HG03442 (cell line): ENCODE data around the gene PNMA6E.

Source experiments
- ATAC-seq: cut with Tn5 transposase; IDR thresholded peaks from one replicate; pipeline ENCODE4 v1.9.1; 2021; ENCODE audit warnings: mild to moderate bottlenecking, moderate library complexity; ENCODE audit not compliant: unreplicated experiment

The PNMA6E gene

GRCh38 chrX:153438532-153438931 is 37.4 kb upstream of the PNMA6E start:
- ATAC-seq = no peak

- no peak for ATAC-seq
Observed at GRCh38 chrX:153435845-153436244, 34.7 kb upstream of the PNMA6E start.

- ATAC-seq = no peak
Observed at GRCh38 chrX:153434801-153435200, 33.7 kb upstream of the PNMA6E start.

- ATAC-seq = no peak
Observed at GRCh38 chrX:153433781-153434285, 32.7 kb upstream of the PNMA6E start.

- no peak for ATAC-seq
Observed at GRCh38 chrX:153433161-153433680, 32.1 kb upstream of the PNMA6E start.

GRCh38 chrX:153430796-153431195 is 29.6 kb upstream of the PNMA6E start:
- no peak for ATAC-seq

- ATAC-seq = no peak
Observed at GRCh38 chrX:153426204-153426603, 25.1 kb upstream of the PNMA6E start.

- ATAC-seq = no peak
Observed at GRCh38 chrX:153423652-153424051, 22.5 kb upstream of the PNMA6E start.

- no peak for ATAC-seq
Observed at GRCh38 chrX:153421856-153422255, 20.7 kb upstream of the PNMA6E start.

GRCh38 chrX:153420851-153421599 is 19.9 kb upstream of the PNMA6E start:
- no peak for ATAC-seq

GRCh38 chrX:153417637-153418036 is 16.5 kb upstream of the PNMA6E start:
- ATAC-seq = no peak

- no peak for ATAC-seq
Observed at GRCh38 chrX:153416781-153417450, 15.8 kb upstream of the PNMA6E start.

GRCh38 chrX:153414856-153415510 is 13.8 kb upstream of the PNMA6E start:
- no peak for ATAC-seq

- no peak for ATAC-seq
Observed at GRCh38 chrX:153413731-153414130, 12.6 kb upstream of the PNMA6E start.

- ATAC-seq = no peak
Observed at GRCh38 chrX:153412746-153413720, 11.9 kb upstream of the PNMA6E start.

GRCh38 chrX:153411988-153412574 is 10.9 kb upstream of the PNMA6E start:
- ATAC-seq = no peak

GRCh38 chrX:153411255-153411987 is 10.3 kb upstream of the PNMA6E start, which contains the start of gene ZFP92:
TSS of gene ZFP92 (plus strand) at chrX:153411472. CDS start at chrX:153418323, 6,851 bp downstream.
- peak; percentile 60 for ATAC-seq

GRCh38 chrX:153410888-153411254 is 9.7 kb upstream of the PNMA6E start:
- ATAC-seq = no peak

GRCh38 chrX:153410373-153410772 is 9.2 kb upstream of the PNMA6E start:
- ATAC-seq = no peak
